NT2/D1 (cell line): Measurements from ENCODE around the gene AP1S1.

Experiments used
- SUZ12 ChIP-seq: IDR thresholded peaks from 2 replicates; pipeline ENCODE4 v1.6.1; 2011; ENCODE audit not compliant: insufficient read length, insufficient read depth; ENCODE audit errors: extremely low read depth
- YY1 ChIP-seq: IDR thresholded peaks from 2 replicates; pipeline ENCODE4 v1.6.1; 2011; ENCODE audit not compliant: insufficient read length, insufficient read depth

GRCh38 chr7:101111261-101111660 lies 43.0 kb upstream of the AP1S1 start:
- TF ChIP-seq SUZ12 = no peak
- TF ChIP-seq YY1 = no peak
